GM18867 (cell line): Measurements from ENCODE around the gene SLC25A15.
"Not testable (repeated sequence)": the region's sequence is repeated elsewhere in the genome, so short reads cannot be mapped to it uniquely, and the experiment has no call there.

Experiments
- ATAC-seq: cut with Tn5 transposase; IDR thresholded peaks from one replicate; pipeline ENCODE4 v1.9.1; 2021; ENCODE audit warnings: mild to moderate bottlenecking, moderate library complexity; ENCODE audit not compliant: unreplicated experiment

The SLC25A15 gene

GRCh38 chr13:40812724-40813445 lies 23.5 kb downstream of the SLC25A15 start:
- no peak for ATAC-seq

GRCh38 chr13:40813667-40814454 lies 24.4 kb downstream of the SLC25A15 start:
- ATAC-seq = no peak

- ATAC-seq = no peak
These were observed 25.4 kb downstream of the SLC25A15 start for GRCh38 chr13:40814803-40815202.

GRCh38 chr13:40818926-40819325 lies 29.5 kb downstream of the SLC25A15 start:
- ATAC-seq = no peak

- no peak for ATAC-seq
These were observed 30.4 kb downstream of the SLC25A15 start for GRCh38 chr13:40819797-40820315.

- ATAC-seq = not testable (repeated sequence)
These were observed 50.3 kb downstream of the SLC25A15 start for GRCh38 chr13:40839725-40840124.

- not testable (repeated sequence) for ATAC-seq
These were observed 51.5 kb downstream of the SLC25A15 start for GRCh38 chr13:40840955-40841354.
